Loucy (cell line): ENCODE results near the gene DISC1.

Experiments
- H2AFZ ChIP-seq: fragments of 200-600 bp; sonication (generic); 2 replicates; pipeline ENCODE4 v1.6.0; 2016; ENCODE audit warnings: antibody characterized with exemption, mild to moderate bottlenecking, low read length, moderate library complexity
- H3F3A ChIP-seq: fragments of 200-600 bp; 2 replicates; pipeline ENCODE4 v1.6.0; 2016; ENCODE audit warnings: antibody characterized with exemption, low read depth, mild to moderate bottlenecking
- H3K27me3 ChIP-seq: fragments of 200-600 bp; sonication (generic); 2 replicates; pipeline ENCODE4 v1.6.1; 2014; ENCODE audit warnings: low read length, mild to moderate bottlenecking; ENCODE audit not compliant: insufficient read depth, poor library complexity, severe bottlenecking
- H3K36me3 ChIP-seq: fragments of 200-600 bp; sonication (generic); 2 replicates; pipeline ENCODE4 v1.6.1; 2016; ENCODE audit warnings: low read length; ENCODE audit not compliant: insufficient read depth
- H3K4me1 ChIP-seq: fragments of 200-600 bp; sonication (generic); 2 replicates; pipeline ENCODE4 v1.5.1; 2014; ENCODE audit warnings: low read length, mild to moderate bottlenecking; ENCODE audit not compliant: insufficient read depth, poor library complexity, severe bottlenecking
- H3K4me2 ChIP-seq: fragments of 200-600 bp; sonication (generic); 2 replicates; pipeline ENCODE4 v1.6.0; 2014; ENCODE audit warnings: antibody characterized with exemption, low read length, low read depth, mild to moderate bottlenecking; ENCODE audit not compliant: poor library complexity, severe bottlenecking
- H3K4me3 ChIP-seq: fragments of 200-600 bp; sonication (generic); 2 replicates; pipeline ENCODE4 v1.5.1; 2014; ENCODE audit warnings: low read length, mild to moderate bottlenecking, mixed read lengths; ENCODE audit not compliant: poor library complexity, severe bottlenecking
- H3K79me2 ChIP-seq: fragments of 200-600 bp; sonication (generic); 2 replicates; pipeline ENCODE4 v1.6.1; 2014; ENCODE audit warnings: low read length; ENCODE audit not compliant: insufficient read depth
- H3K9ac ChIP-seq: fragments of 200-600 bp; sonication (generic); 2 replicates; pipeline ENCODE4 v1.6.0; 2014; ENCODE audit warnings: mild to moderate bottlenecking, low read depth, low read length, moderate library complexity; ENCODE audit not compliant: poor library complexity, severe bottlenecking
- H3K9me2 ChIP-seq: fragments of 200-600 bp; sonication (generic); replicated peaks from 2 replicates; pipeline ENCODE4 v1.6.1; 2016; ENCODE audit warnings: low read depth, low read length, mixed read lengths
- H3K9me3 ChIP-seq: fragments of 200-600 bp; sonication (generic); 2 replicates; pipeline ENCODE4 v1.6.1; 2014; ENCODE audit warnings: mild to moderate bottlenecking, antibody characterized with exemption, low read length, low read depth; ENCODE audit not compliant: insufficient read depth
- H4K20me1 ChIP-seq: fragments of 200-600 bp; sonication (generic); 2 replicates; pipeline ENCODE4 v1.6.0; 2014; ENCODE audit warnings: antibody characterized with exemption, low read length, mild to moderate bottlenecking; ENCODE audit not compliant: insufficient read depth, poor library complexity, severe bottlenecking
- CTCF ChIP-seq: fragments of 200-600 bp; sonication (generic); conservative IDR thresholded peaks from 2 replicates; pipeline ENCODE4 v1.5.1; 2014; ENCODE audit warnings: mild to moderate bottlenecking, antibody characterized with exemption, low read length
- EZH2phosphoT487 ChIP-seq: fragments of 200-600 bp; IDR thresholded peaks from 2 replicates; pipeline ENCODE4 v1.6.1; 2018; ENCODE audit warnings: antibody characterized with exemption, mild to moderate bottlenecking, moderate library complexity, borderline replicate concordance

The DISC1 gene

DNA sequence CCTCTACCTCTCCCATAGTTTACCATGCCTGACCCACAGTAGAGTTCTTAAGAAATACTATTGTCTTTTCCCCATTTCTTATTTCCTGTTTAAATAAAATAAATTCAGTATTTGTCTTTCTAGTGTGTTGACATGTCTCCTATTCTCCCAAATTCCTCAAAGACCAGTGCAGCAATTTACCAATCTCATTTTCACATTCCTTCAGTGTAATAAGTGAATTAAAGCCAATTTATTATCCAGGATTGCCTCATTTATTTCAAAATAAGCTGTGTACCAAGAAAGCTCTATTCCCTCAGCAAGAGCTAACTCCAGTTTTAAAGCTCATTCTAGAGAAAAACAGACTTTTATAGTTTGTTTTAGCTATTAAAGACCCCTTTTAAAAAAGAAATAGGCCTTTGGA, 49.9 kb downstream of the DISC1 start:
- peaks cover 25% of the 10 kb centered on the region for H3K4me1 ChIP-seq
- no peaks in the 10 kb centered on the region for H3K36me3 ChIP-seq
- H3K4me2 ChIP-seq, result no peak overlapping the region
- H2AFZ ChIP-seq, result no peak overlapping the region
- H3K4me3 ChIP-seq, result no peak overlapping the region
- no peaks in the 10 kb centered on the region for H3F3A ChIP-seq
- H4K20me1 ChIP-seq, result peaks cover 3% of the 10 kb centered on the region
- no peaks in the 10 kb centered on the region for H3K27me3 ChIP-seq
- H3K9ac ChIP-seq, result no peak overlapping the region
- no peaks in the 10 kb centered on the region for H3K9me3 ChIP-seq
- TF ChIP-seq EZH2phosphoT487, result no peak
- TF ChIP-seq CTCF, result no peak
- no peaks in the 10 kb centered on the region for H3K9me2 ChIP-seq
- H3K79me2 ChIP-seq, result peaks cover 18% of the 10 kb centered on the region

DNA sequence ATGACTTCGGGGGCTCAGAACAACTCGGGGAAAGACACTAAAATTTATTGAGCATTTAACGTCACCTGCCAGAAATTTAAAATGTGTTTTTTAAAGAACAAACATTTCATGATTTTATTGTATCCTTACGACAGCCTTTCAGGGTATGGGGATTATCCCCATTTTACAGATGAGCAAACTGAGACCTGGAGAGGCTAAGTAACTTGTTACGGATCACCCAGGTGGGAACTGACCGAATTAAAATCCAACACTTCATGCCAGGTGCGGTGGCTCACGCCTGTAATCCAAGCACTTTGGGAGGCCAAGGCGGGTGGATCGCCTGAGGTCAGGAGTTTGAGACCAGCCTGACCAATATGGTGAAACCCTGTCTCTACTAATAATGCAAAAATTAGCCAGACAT, 50.9 kb downstream of the DISC1 start:
- Histone ChIP-seq H3K9me2 (no peaks in the 10 kb centered on the region), H3K4me1 (peaks cover 20% of the 10 kb centered on the region), H3F3A (no peaks in the 10 kb centered on the region), H4K20me1 (peaks cover 3% of the 10 kb centered on the region), H3K4me3 (no peak overlapping the region), H2AFZ (no peak overlapping the region), H3K27me3 (no peaks in the 10 kb centered on the region), H3K9ac (no peak overlapping the region), H3K36me3 (no peaks in the 10 kb centered on the region), H3K4me2 (no peak overlapping the region), H3K79me2 (peaks cover 18% of the 10 kb centered on the region), H3K9me3 (no peaks in the 10 kb centered on the region)
- no peak for TF ChIP-seq EZH2phosphoT487
- TF ChIP-seq CTCF, result no peak

- no peak for TF ChIP-seq EZH2phosphoT487
- TF ChIP-seq CTCF, result no peak
- Histone ChIP-seq H3K36me3 (no peaks in the 10 kb centered on the region), H3K4me3 (no peak overlapping the region), H3K27me3 (no peaks in the 10 kb centered on the region), H3K9me3 (no peaks in the 10 kb centered on the region), H4K20me1 (peaks cover 3% of the 10 kb centered on the region), H3K9me2 (no peaks in the 10 kb centered on the region), H3K79me2 (peaks cover 16% of the 10 kb centered on the region), H3K4me1 (peaks cover 15% of the 10 kb centered on the region), H3F3A (no peaks in the 10 kb centered on the region), H2AFZ (no peak overlapping the region), H3K9ac (no peak overlapping the region), H3K4me2 (no peak overlapping the region)
Measured at GRCh38 chr1:231678011-231678432, 51.4 kb downstream of the DISC1 start.
